Mononuclear cell (primary cell): Measurements from ENCODE around the gene FANCB. TPM values are rescaled to one million over a fixed set of nuclear protein-coding genes. Genes with fewer than 3 reads are reported as not detected.

ENCODE experiments used
- H3K27me3 ChIP-seq: 2 replicates; pipeline ENCODE4 v1.6.0; 2011; ENCODE audit warnings: low read length, control low read depth; ENCODE audit not compliant: insufficient read depth
- H3K4me1 ChIP-seq: 2 replicates; pipeline ENCODE4 v1.5.1; 2011; ENCODE audit warnings: mild to moderate bottlenecking, low read length, control low read depth; ENCODE audit not compliant: insufficient read depth
- H3K4me3 ChIP-seq: 2 replicates; pipeline ENCODE4 v1.5.1; 2011; ENCODE audit warnings: mild to moderate bottlenecking, low read length, moderate library complexity
- H3K9me3 ChIP-seq: 2 replicates; pipeline ENCODE4 v1.5.1; 2011; ENCODE audit warnings: low read depth, mild to moderate bottlenecking, control low read depth, low read length
- total RNA-seq: library from RNA; depleted of rRNA; stranded (reverse); fragments of >200 nt; gene quantifications from one replicate; pipeline ENCODE4 v1.2.3, GENCODE V29; 2012

FANCB gene
- total RNA-seq: 5.4 TPM

- Histone ChIP-seq H3K4me3 (peak within 1 kb of the TSS; percentile 80), H3K27me3 (no peaks in the 10 kb centered on the region), H3K9me3 (no peaks in the 10 kb centered on the region), H3K4me1 (peaks cover 19% of the 10 kb centered on the region)
These were observed at the start of gene FANCB, which contains the start of gene MOSPD2 for GRCh38 chrX:14872851-14873675. Gene FANCB (minus strand): TSS chrX:14873069. CDS start chrX:14865510, 7,559 bp downstream. Gene MOSPD2 (plus strand): TSS chrX:14873421. CDS start chrX:14873529, 108 bp downstream.

GRCh38 chrX:14922437-14922836 is 49.6 kb upstream of the FANCB start:
- H3K27me3 ChIP-seq: no peaks in the 10 kb centered on the region
- no peaks in the 10 kb centered on the region for H3K9me3 ChIP-seq
- H3K4me3 ChIP-seq: no peak overlapping the region
- no peaks in the 10 kb centered on the region for H3K4me1 ChIP-seq

GRCh38 chrX:14920196-14920595 is 47.3 kb upstream of the FANCB start:
- no peak overlapping the region for H3K4me3 ChIP-seq
- no peaks in the 10 kb centered on the region for H3K27me3 ChIP-seq
- H3K9me3 ChIP-seq: no peaks in the 10 kb centered on the region
- no peaks in the 10 kb centered on the region for H3K4me1 ChIP-seq

- Histone ChIP-seq H3K4me1 (no peaks in the 10 kb centered on the region), H3K9me3 (no peaks in the 10 kb centered on the region), H3K27me3 (no peaks in the 10 kb centered on the region), H3K4me3 (no peak overlapping the region)
These were observed 46.5 kb upstream of the FANCB start for GRCh38 chrX:14919407-14919806.

- H3K9me3 ChIP-seq: no peaks in the 10 kb centered on the region
- H3K27me3 ChIP-seq: no peaks in the 10 kb centered on the region
- no peak overlapping the region for H3K4me3 ChIP-seq
- H3K4me1 ChIP-seq: no peaks in the 10 kb centered on the region
These were observed 43.3 kb upstream of the FANCB start for GRCh38 chrX:14916017-14916674.

- Histone ChIP-seq H3K4me1 (no peaks in the 10 kb centered on the region), H3K27me3 (no peaks in the 10 kb centered on the region), H3K9me3 (no peaks in the 10 kb centered on the region), H3K4me3 (no peak overlapping the region)
These were observed 42.7 kb upstream of the FANCB start for GRCh38 chrX:14915596-14915995.

GRCh38 chrX:14913241-14913640 is 40.4 kb upstream of the FANCB start:
- Histone ChIP-seq H3K27me3 (no peaks in the 10 kb centered on the region), H3K4me1 (no peaks in the 10 kb centered on the region), H3K9me3 (no peaks in the 10 kb centered on the region), H3K4me3 (no peak overlapping the region)

- no peaks in the 10 kb centered on the region for H3K27me3 ChIP-seq
- no peak overlapping the region for H3K4me3 ChIP-seq
- H3K4me1 ChIP-seq: no peaks in the 10 kb centered on the region
- no peaks in the 10 kb centered on the region for H3K9me3 ChIP-seq
These were observed 31.0 kb upstream of the FANCB start for GRCh38 chrX:14903891-14904290.

- Histone ChIP-seq H3K27me3 (no peaks in the 10 kb centered on the region), H3K4me1 (no peaks in the 10 kb centered on the region), H3K9me3 (no peaks in the 10 kb centered on the region), H3K4me3 (no peak overlapping the region)
These were observed 29.7 kb upstream of the FANCB start for GRCh38 chrX:14902537-14902936.

- no peaks in the 10 kb centered on the region for H3K9me3 ChIP-seq
- no peaks in the 10 kb centered on the region for H3K4me1 ChIP-seq
- H3K4me3 ChIP-seq: no peak overlapping the region
- no peaks in the 10 kb centered on the region for H3K27me3 ChIP-seq
These were observed 26.7 kb upstream of the FANCB start for GRCh38 chrX:14899607-14900006.

- Histone ChIP-seq H3K4me3 (no peak overlapping the region), H3K27me3 (no peaks in the 10 kb centered on the region), H3K4me1 (no peaks in the 10 kb centered on the region), H3K9me3 (no peaks in the 10 kb centered on the region)
These were observed 24.2 kb upstream of the FANCB start for GRCh38 chrX:14897042-14897441.

GRCh38 chrX:14896273-14896672 is 23.4 kb upstream of the FANCB start:
- no peaks in the 10 kb centered on the region for H3K4me1 ChIP-seq
- H3K9me3 ChIP-seq: no peaks in the 10 kb centered on the region
- H3K4me3 ChIP-seq: no peak overlapping the region
- no peaks in the 10 kb centered on the region for H3K27me3 ChIP-seq

GRCh38 chrX:14886252-14886651 is 13.4 kb upstream of the FANCB start:
- Histone ChIP-seq H3K27me3 (no peaks in the 10 kb centered on the region), H3K4me1 (no peaks in the 10 kb centered on the region), H3K4me3 (no peak overlapping the region), H3K9me3 (no peaks in the 10 kb centered on the region)

- H3K27me3 ChIP-seq: no peaks in the 10 kb centered on the region
- peaks cover under 1% of the 10 kb centered on the region for H3K4me1 ChIP-seq
- no peaks in the 10 kb centered on the region for H3K9me3 ChIP-seq
- no peak overlapping the region for H3K4me3 ChIP-seq
These were observed 11.8 kb upstream of the FANCB start for GRCh38 chrX:14884714-14885113.

- Histone ChIP-seq H3K27me3 (no peaks in the 10 kb centered on the region), H3K4me3 (no peak overlapping the region)
These were observed 11.0 kb upstream of the FANCB start for GRCh38 chrX:14883826-14884225.

More at GRCh38 chrX:14883826-14884225, 11.0 kb upstream of the FANCB start:
- H3K9me3 ChIP-seq: no peaks in the 10 kb centered on the region
- H3K4me1 ChIP-seq: peaks cover 3% of the 10 kb centered on the region
